T-cell (primary cell): ENCODE results near the gene CDCA4. TPM values are rescaled to one million over a fixed set of nuclear protein-coding genes. Genes with fewer than 3 reads are reported as not detected.

ENCODE experiments used
- ATAC-seq, 4 experiments: fragments of 200-7000 bp in 3 of 4; fragments of 150-1000 bp in 1 of 4; cut with Tn5 transposase; replicated peaks in 1 of 4; 1 replicate in 3 of 4; 2 replicates in 1 of 4; pipeline ENCODE4 v1.10.0; 2021; ENCODE audit warnings: moderate library complexity in 3 of 4, mild to moderate bottlenecking in 2 of 4, moderate number of reproducible peaks in 1 of 4
- CTCF ChIA-PET, 2 donors: fragments of 300-600 bp; sonication (Branson Sonifier 250); formaldehyde crosslinking; loops; one replicate each; lab custom pipeline; 2022; ENCODE audit warnings: antibody characterized with exemption in 2 of 2; lab: Charles Lee
- POLR2A ChIA-PET, 2 donors: fragments of 300-600 bp; sonication (Branson Sonifier 250); formaldehyde crosslinking; loops; one replicate each; lab custom pipeline; 2022; ENCODE audit warnings: antibody characterized with exemption in 2 of 2; lab: Charles Lee
- DNase-seq, 35 experiments: peaks; one replicate each; pipeline versions ENCODE4 v3.0.0 to v3.0.0-alpha.2; 2013 to 2023
- H3K27ac ChIP-seq: one replicate; pipeline ENCODE4 v1.5.1; 2013; ENCODE audit warnings: low read length
- H3K27me3 ChIP-seq, 2 experiments: replicated peaks in 1 of 2; 1 replicate in 1 of 2; 2 replicates in 1 of 2; pipeline versions ENCODE4 v1.6.1 to v1.7.0; 2013; ENCODE audit warnings: low read length in 1 of 2, mixed read lengths in 1 of 2; ENCODE audit not compliant: control insufficient read depth in 2 of 2, insufficient read depth in 2 of 2; ENCODE audit errors: extremely low read depth in 1 of 2
- H3K36me3 ChIP-seq, 2 donors: 1 replicate in 1 of 2; 2 replicates in 1 of 2; pipeline versions ENCODE4 v1.6.1 to v1.7.0; 2013; ENCODE audit warnings: low read length in 1 of 2; ENCODE audit not compliant: control insufficient read depth in 2 of 2, insufficient read depth in 1 of 2; ENCODE audit errors: extremely low read depth in 1 of 2
- H3K4me1 ChIP-seq, 2 experiments: 1 replicate in 1 of 2; 2 replicates in 1 of 2; pipeline versions ENCODE4 v1.6.1 to v1.7.0; 2013; ENCODE audit warnings: low read length in 2 of 2, mixed read lengths in 1 of 2; ENCODE audit not compliant: insufficient read depth in 2 of 2, control insufficient read depth in 1 of 2; ENCODE audit errors: extremely low read depth in 1 of 2
- H3K4me3 ChIP-seq, 2 donors: 1 replicate in 1 of 2; 2 replicates in 1 of 2; pipeline versions ENCODE4 v1.5.1 to v1.7.0; 2013; ENCODE audit warnings: mild to moderate bottlenecking in 2 of 2, low read length in 1 of 2, moderate library complexity in 1 of 2; ENCODE audit not compliant: control insufficient read depth in 1 of 2; ENCODE audit errors: extremely low read depth in 1 of 2
- H3K9me3 ChIP-seq: 2 replicates; pipeline ENCODE4 v1.7.0; 2013
- H3K27ac Mint-ChIP-seq, 2 donors: one replicate each; pipeline ENCODE4 v1.8.0; 2020 to 2021; ENCODE audit warnings: mild to moderate bottlenecking in 2 of 2, mixed read lengths in 2 of 2
- H3K27me3 Mint-ChIP-seq, 2 donors: one replicate each; pipeline ENCODE4 v1.8.0; 2021 to 2022; ENCODE audit warnings: mixed read lengths in 2 of 2
- H3K36me3 Mint-ChIP-seq: one replicate; pipeline ENCODE4 v1.8.0; 2021; ENCODE audit warnings: mixed read lengths
- H3K4me1 Mint-ChIP-seq, 3 donors: one replicate each; pipeline ENCODE4 v1.8.0; 2020 to 2022; ENCODE audit warnings: mixed read lengths in 3 of 3, mild to moderate bottlenecking in 1 of 3
- H3K4me3 Mint-ChIP-seq, 3 donors: one replicate each; pipeline ENCODE4 v1.8.0; 2020 to 2022; ENCODE audit warnings: mild to moderate bottlenecking in 3 of 3, mixed read lengths in 3 of 3, moderate library complexity in 3 of 3
- H3K9me3 Mint-ChIP-seq, 3 donors: one replicate each; pipeline ENCODE4 v1.8.0; 2020 to 2022; ENCODE audit warnings: mixed read lengths in 3 of 3
- WGBS: methylation state at CpG from one replicate; pipeline ENCODE4 v1.1.5; 2013; ENCODE audit warnings: missing lambda C conversion rate; ENCODE audit not compliant: insufficient coverage; 5-methylcytosine and 5-hydroxymethylcytosine counted together
- total RNA-seq, 35 experiments: library from RNA in 6 of 35; stranded (reverse) in 6 of 35; fragments of 120-200 nt in 1 of 35; gene quantifications; one replicate each; pipeline versions ENCODE4 v1.2.1 to v1.2.4 and lab custom pipeline; 2013 to 2026

Gene CDCA4
- total RNA-seq, 5 donors from 2014 or later (not counting 1 experiment from before 2014, with no cell fraction given) = 13.0 to 20.1 (median 15.8) TPM

GRCh38 chr14:105005929-105006830, 14.7 kb downstream of the CDCA4 start:
- Histone ChIP-seq H3K27ac (no peak overlapping the region), H3K36me3 (peaks cover 19 to 23% of the 10 kb centered on the region in 2 donors), H3K27me3 (no peaks in the 10 kb centered on the region), H3K4me1 (no peaks in the 10 kb centered on the region), H3K9me3 (no peaks in the 10 kb centered on the region), H3K4me3 (no peak overlapping the region)
- H3K4me3 Mint-ChIP-seq = no peak overlapping the region
- H3K27ac Mint-ChIP-seq = no peak overlapping the region
- ATAC-seq (no peak), DNase-seq (no peak)
- WGBS = 90% methylated on average over 10 of the region's 21 CpGs
- peaks cover 3% of the 10 kb centered on the region for H3K36me3 Mint-ChIP-seq
- no peaks in the 10 kb centered on the region for H3K9me3 Mint-ChIP-seq
- POLR2A ChIA-PET = no interaction called here
- no peaks in the 10 kb centered on the region for H3K4me1 Mint-ChIP-seq
- H3K27me3 Mint-ChIP-seq = no peaks in the 10 kb centered on the region
- CTCF ChIA-PET = interaction anchor here in 1 of 2 donors (0.6 kb wide), 1 partner anchor 32 kb away, joined by 3 read pairs; no protein-coding TSS in a partner anchor

DNA sequence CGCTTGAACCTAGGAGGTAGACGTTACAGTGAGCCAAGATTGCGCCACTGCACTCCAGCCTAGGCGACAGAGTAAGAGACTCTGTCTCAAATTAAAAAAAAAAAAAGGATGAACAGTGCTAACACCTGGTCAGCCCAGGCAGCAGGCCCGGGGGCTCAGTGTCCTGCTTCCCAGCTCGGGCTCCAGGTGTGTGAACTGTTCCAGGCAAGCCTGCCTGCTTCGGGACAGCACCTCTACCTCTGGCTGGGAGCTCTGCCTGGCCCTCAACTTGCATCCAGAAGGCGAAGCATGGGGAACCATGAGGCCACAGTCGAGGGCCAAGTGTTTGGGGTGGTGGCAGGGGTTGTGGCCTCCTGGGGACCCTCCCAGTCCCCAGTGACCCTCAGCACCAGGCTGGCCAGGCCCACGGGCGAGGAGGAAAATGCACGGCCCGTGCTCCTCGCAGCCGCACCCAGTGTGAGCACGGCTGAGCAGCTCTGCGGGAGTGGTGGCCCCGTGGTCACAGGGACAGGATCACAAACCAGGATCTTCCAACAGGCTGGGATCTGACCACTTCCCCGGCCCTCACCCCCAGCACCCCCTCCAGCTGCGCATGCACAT, 15.5 kb downstream of the CDCA4 start:
- Mint-ChIP-seq H3K36me3 (peaks cover 3% of the 10 kb centered on the region), H3K4me1 (no peaks in the 10 kb centered on the region), H3K27ac (no peak overlapping the region), H3K9me3 (no peaks in the 10 kb centered on the region), H3K27me3 (no peaks in the 10 kb centered on the region), H3K4me3 (no peak overlapping the region)
- Histone ChIP-seq H3K36me3 (peaks cover 15 to 18% of the 10 kb centered on the region in 2 donors), H3K4me1 (no peaks in the 10 kb centered on the region), H3K4me3 (no peak overlapping the region), H3K27ac (no peak overlapping the region), H3K27me3 (no peaks in the 10 kb centered on the region), H3K9me3 (no peaks in the 10 kb centered on the region)
- CTCF ChIA-PET = interaction anchor here in 1 of 2 donors (0.6 kb wide), 1 partner anchor 31 kb away, joined by 3 read pairs; no protein-coding TSS in a partner anchor
- no peak for DNase-seq
- 88% methylated on average over 19 of the region's 20 CpGs for WGBS
- no peak for ATAC-seq
- POLR2A ChIA-PET = interaction anchor here in 1 of 2 donors (0.6 kb wide), 1 partner anchor 15 kb away, joined by 4 read pairs; no protein-coding TSS in a partner anchor

- ChIA-PET POLR2A (no interaction called here), CTCF (no interaction called here)
- Histone ChIP-seq H3K4me3 (no peak overlapping the region), H3K9me3 (no peaks in the 10 kb centered on the region), H3K4me1 (no peaks in the 10 kb centered on the region), H3K27ac (no peak overlapping the region), H3K27me3 (no peaks in the 10 kb centered on the region), H3K36me3 (no peaks in the 10 kb centered on the region)
- Mint-ChIP-seq H3K9me3 (no peaks in the 10 kb centered on the region), H3K4me1 (no peaks in the 10 kb centered on the region), H3K4me3 (no peak overlapping the region), H3K27ac (no peak overlapping the region), H3K36me3 (no peaks in the 10 kb centered on the region), H3K27me3 (no peaks in the 10 kb centered on the region)
- WGBS = 100% methylated on average over 3 of the region's 3 CpGs
- ATAC-seq (no peak), DNase-seq (no peak)
Measured at GRCh38 chr14:104999361-104999760, 21.5 kb downstream of the CDCA4 start.

DNA sequence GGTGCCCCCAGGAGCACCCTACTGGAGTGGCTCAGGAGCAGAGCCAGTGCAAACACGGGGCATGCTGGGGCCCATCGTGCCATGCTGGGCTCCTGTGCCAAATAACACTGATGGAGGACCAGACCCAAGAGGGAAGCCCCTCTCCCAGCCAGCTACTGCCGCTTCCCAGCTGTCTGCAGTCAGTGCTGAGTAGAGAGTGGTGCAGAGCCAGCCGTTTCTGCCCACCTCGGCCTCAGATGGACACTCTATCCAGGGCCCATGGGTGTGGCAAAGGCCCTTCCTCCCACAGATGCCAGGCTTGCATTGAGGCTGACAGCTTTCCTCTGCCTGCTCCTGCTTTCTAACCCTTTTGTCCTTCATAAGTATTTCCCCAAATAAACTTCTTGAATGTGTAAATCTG, 22.1 kb downstream of the CDCA4 start:
- Histone ChIP-seq H3K9me3 (no peaks in the 10 kb centered on the region), H3K4me1 (no peaks in the 10 kb centered on the region), H3K27me3 (no peaks in the 10 kb centered on the region), H3K4me3 (no peak overlapping the region), H3K27ac (no peak overlapping the region), H3K36me3 (no peaks in the 10 kb centered on the region)
- 94% methylated on average over 3 of the region's 5 CpGs for WGBS
- Mint-ChIP-seq H3K9me3 (no peaks in the 10 kb centered on the region), H3K4me3 (no peak overlapping the region), H3K36me3 (no peaks in the 10 kb centered on the region), H3K27me3 (no peaks in the 10 kb centered on the region), H3K4me1 (no peaks in the 10 kb centered on the region), H3K27ac (no peak overlapping the region)
- ChIA-PET POLR2A (interaction anchor here in 1 of 2 donors (0.9 kb wide), 1 partner anchor 12 kb away, joined by 3 read pairs; no protein-coding TSS in a partner anchor), CTCF (interaction anchor here in 1 of 2 donors (0.5 kb wide), 1 partner anchor 14 kb away, joined by 3 read pairs; no protein-coding TSS in a partner anchor)
- DNase-seq (no peak), ATAC-seq (no peak)

DNA sequence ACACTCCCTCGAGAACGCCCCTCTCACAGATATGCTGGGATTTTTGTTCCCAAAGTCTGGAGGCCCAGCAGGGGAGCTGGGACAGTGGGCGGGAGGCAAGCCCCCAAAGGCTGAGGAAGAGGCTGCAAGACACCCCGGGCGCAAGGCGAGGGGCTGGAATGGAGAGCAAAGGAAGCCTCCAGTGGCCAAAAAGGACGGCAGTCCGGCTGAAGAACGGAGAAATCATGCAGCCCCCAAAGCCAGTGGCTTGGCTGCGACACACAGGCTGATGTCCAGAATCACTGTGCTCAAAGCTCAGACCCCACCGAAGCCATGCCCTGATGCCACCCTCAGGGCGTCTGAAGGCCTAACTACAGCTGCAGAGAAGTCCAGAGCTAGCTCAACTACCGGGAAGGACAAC, 24.4 kb downstream of the CDCA4 start:
- CTCF ChIA-PET = interaction anchor here in 1 of 2 donors (0.7 kb wide), 1 partner anchor 49 kb away, joined by 3 read pairs; no protein-coding TSS in a partner anchor
- 95% methylated on average over 12 of the region's 13 CpGs for WGBS
- Histone ChIP-seq H3K27ac (no peak overlapping the region), H3K27me3 (no peaks in the 10 kb centered on the region), H3K9me3 (no peaks in the 10 kb centered on the region), H3K4me3 (no peak overlapping the region), H3K36me3 (no peaks in the 10 kb centered on the region), H3K4me1 (no peaks in the 10 kb centered on the region)
- Mint-ChIP-seq H3K4me1 (no peaks in the 10 kb centered on the region), H3K4me3 (no peak overlapping the region), H3K27ac (no peak overlapping the region), H3K36me3 (peaks cover 9% of the 10 kb centered on the region), H3K27me3 (no peaks in the 10 kb centered on the region), H3K9me3 (no peaks in the 10 kb centered on the region)
- POLR2A ChIA-PET = no interaction called here
- DNase-seq = no peak
- no peak for ATAC-seq

DNA sequence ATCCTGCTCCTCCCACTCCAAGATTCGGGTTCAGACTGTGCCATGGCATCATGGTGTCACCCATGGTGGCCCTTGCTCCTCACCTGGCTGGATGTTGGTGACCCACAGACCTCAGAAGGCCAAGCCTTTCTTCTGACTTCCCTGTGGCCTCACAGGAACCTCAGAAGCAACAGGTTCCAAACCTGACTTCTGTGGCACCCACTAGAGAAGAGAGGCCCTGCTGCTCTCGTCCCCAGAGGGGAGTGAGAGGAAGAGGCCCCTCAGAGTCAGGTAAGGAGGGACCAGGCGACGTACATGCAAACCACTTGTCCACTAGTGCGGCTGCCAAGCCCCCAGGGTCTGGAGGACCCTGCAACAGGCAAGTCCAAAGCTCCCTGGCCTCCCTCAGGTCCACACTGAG, 24.9 kb downstream of the CDCA4 start:
- Histone ChIP-seq H3K27me3 (no peaks in the 10 kb centered on the region), H3K9me3 (no peaks in the 10 kb centered on the region), H3K27ac (no peak overlapping the region), H3K4me3 (no peak overlapping the region), H3K4me1 (no peaks in the 10 kb centered on the region), H3K36me3 (no peaks in the 10 kb centered on the region)
- WGBS = 75% methylated on average over 1 of the region's 5 CpGs
- ChIA-PET CTCF (interaction anchor here in 1 of 2 donors (0.6 to 0.7 kb wide), 2 partner anchors 49 to 364 kb away, joined by 3 to 6 read pairs; no protein-coding TSS in a partner anchor), POLR2A (no interaction called here)
- Mint-ChIP-seq H3K36me3 (peaks cover 9% of the 10 kb centered on the region), H3K4me3 (no peak overlapping the region), H3K9me3 (no peaks in the 10 kb centered on the region), H3K4me1 (no peaks in the 10 kb centered on the region), H3K27ac (no peak overlapping the region), H3K27me3 (no peaks in the 10 kb centered on the region)
- DNase-seq (no peak), ATAC-seq (no peak)
